Measurements from ENCODE around the gene CELSR1. TPM values are rescaled to one million over a fixed set of nuclear protein-coding genes. Genes with fewer than 3 reads are reported as not detected.

Gene CELSR1
- total and polyA plus RNA-seq, 2 of the 13 experiments (the other 11 are each of a cell fraction or from before 2014, with no cell fraction given) = 0.78 to 1.8 TPM

DNA sequence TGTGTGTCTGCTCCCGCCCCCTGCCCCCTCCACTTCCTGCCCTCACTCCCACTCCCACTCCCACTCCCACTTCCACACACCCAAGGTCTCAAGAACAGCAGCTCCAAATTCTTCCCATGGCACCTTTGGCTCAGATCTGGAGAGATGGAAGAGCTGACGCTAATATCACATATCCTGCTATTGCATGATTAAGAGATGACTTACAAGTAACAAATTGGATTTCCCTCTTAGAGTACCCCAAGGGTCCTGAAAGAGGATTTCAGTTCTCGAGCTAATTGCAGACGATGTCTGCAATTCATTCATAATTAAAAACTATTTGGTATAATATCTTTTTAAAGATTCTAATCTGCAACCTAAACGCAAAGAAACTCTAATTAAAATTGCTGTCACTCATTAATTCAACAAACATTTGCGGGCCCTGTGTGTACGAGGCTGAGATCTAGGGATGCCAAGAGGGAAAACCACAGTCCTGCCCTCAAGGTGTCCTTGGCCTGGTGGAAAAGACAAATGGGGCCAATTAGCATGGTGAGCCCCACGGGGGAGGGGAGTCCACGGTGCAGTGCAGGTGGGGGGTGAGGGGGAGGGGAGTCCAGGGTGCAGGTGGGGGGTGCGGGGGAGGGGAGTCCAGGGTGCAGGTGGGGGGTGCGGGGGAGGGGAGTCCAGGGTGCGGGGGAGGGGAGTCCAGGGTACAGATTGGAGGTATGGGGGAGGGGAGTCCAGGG, 50.3 kb downstream of the CELSR1 start:
- no TSS peak for BruUV-seq (replicated peaks)
- WGBS (ENCODE audit: low lambda C conversion rate) = 54% methylated on average over 11 of the region's 12 CpGs
- no peak overlapping the region for H3K9ac ChIP-seq (ENCODE audit: insufficient read depth, low read depth, low read length)
- in situ Hi-C loops (cut with HindIII; ENCODE audit: extremely low pct_ligation_motif_present, low pct_unique_long_range_greater_than_20kb) = no loop called here
- H4K20me1 ChIP-seq (ENCODE audit: insufficient read depth, low read length) = no peaks in the 10 kb centered on the region
- H3K4me1 ChIP-seq (ENCODE audit: insufficient read depth, low read length) = peaks cover 8% of the 10 kb centered on the region
- no peaks in the 10 kb centered on the region for H3K36me3 ChIP-seq (replicated peaks in 1 of 2; ENCODE audit: control insufficient read depth in 1 of 2, insufficient read depth in 2 of 2, low read length in 2 of 2)
- no peak overlapping the region for H3K4me2 ChIP-seq (ENCODE audit: low read depth, low read length)
- ChIA-PET POLR2A (no interaction called here), CTCF (ENCODE audit: low intra/inter-chr PET ratio, low total read pairs) (no interaction called here)
- DNase-seq (ENCODE audit: low spot score) (no peak), FAIRE-seq (no peak), ATAC-seq (no peak)
- H2AFZ ChIP-seq (ENCODE audit: low read length) = no peak overlapping the region
- intact Hi-C loops (cut with micrococcal nuclease; ENCODE audit: unreplicated experiment) = no loop called here
- H3K4me3 ChIP-seq (replicated peaks in 1 of 3; ENCODE audit: insufficient read depth in 1 of 3, low read depth in 2 of 3, low read length in 3 of 3) = no peak overlapping the region
- H3K9me3 ChIP-seq (ENCODE audit: low read length) = peaks cover 6% of the 10 kb centered on the region; the same call in 1 of the 2 replicates
- TF ChIP-seq POLR2A (IDR thresholded peaks at IDR 0.05; ENCODE audit: insufficient read depth in 1 of 2, low read depth in 2 of 2, low read length in 2 of 2) (no peak), ZNF18 (CRISPR knock-in tag; IDR thresholded peaks at IDR 0.05; ENCODE audit: insufficient replicate concordance) (no peak), FIP1L1 (IDR thresholded peaks at IDR 0.05; ENCODE audit: borderline replicate concordance, insufficient read depth, low read depth, low read length) (no peak), KDM6A (CRISPR knock-in tag; IDR thresholded peaks at IDR 0.05; ENCODE audit: low read depth) (no peak), ZSCAN25 (CRISPR knock-in tag; IDR thresholded peaks at IDR 0.05) (no peak), DMAP1 (CRISPR knock-in tag; IDR thresholded peaks at IDR 0.05) (no peak), ZNF740 (CRISPR knock-in tag; IDR thresholded peaks at IDR 0.05) (no peak), ZNF232 (CRISPR knock-in tag; IDR thresholded peaks at IDR 0.05; ENCODE audit: borderline replicate concordance) (no peak), ZNF619 (CRISPR knock-in tag; IDR thresholded peaks at IDR 0.05) (no peak), MED1 (CRISPR knock-in tag; IDR thresholded peaks at IDR 0.05) (no peak)
- TF ChIP-seq, protein P1, sequence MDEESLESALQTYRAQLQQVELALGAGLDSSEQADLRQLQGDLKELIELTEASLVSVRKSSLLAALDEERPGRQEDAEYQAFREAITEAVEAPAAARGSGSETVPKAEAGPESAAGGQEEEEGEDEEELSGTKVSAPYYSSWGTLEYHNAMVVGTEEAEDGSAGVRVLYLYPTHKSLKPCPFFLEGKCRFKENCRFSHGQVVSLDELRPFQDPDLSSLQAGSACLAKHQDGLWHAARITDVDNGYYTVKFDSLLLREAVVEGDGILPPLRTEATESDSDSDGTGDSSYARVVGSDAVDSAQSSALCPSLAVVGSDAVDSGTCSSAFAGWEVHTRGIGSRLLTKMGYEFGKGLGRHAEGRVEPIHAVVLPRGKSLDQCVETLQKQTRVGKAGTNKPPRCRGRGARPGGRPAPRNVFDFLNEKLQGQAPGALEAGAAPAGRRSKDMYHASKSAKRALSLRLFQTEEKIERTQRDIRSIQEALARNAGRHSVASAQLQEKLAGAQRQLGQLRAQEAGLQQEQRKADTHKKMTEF (CRISPR knock-in tag; IDR thresholded peaks at IDR 0.05) = no peak
- H3K27me3 ChIP-seq (ENCODE audit: control insufficient read depth in 1 of 2, insufficient read depth in 2 of 2, low read length in 2 of 2) = no peaks in the 10 kb centered on the region
- H3K27ac ChIP-seq (ENCODE audit: extremely low read length, insufficient read depth, low read length) = no peak overlapping the region
- H3K79me2 ChIP-seq (ENCODE audit: insufficient read depth, low read length) = no peaks in the 10 kb centered on the region
